Type B pancreatic cell (in vitro differentiated cells): ENCODE measurements around the gene TEKT3. TPM values are rescaled to one million over a fixed set of nuclear protein-coding genes. Genes with fewer than 3 reads are reported as not detected.

Experiments used
- DNase-seq: peaks from one replicate; pipeline ENCODE4 v3.0.0; 2021; ENCODE audit warnings: mixed read lengths; ENCODE audit not compliant: unreplicated experiment; ENCODE audit errors: extremely low spot score
- H3K27ac Mint-ChIP-seq: 2 replicates; pipeline ENCODE4 v1.8.0; 2021; ENCODE audit warnings: mild to moderate bottlenecking, mixed read lengths
- H3K27me3 Mint-ChIP-seq: 2 replicates; pipeline ENCODE4 v1.8.0; 2021; ENCODE audit warnings: mixed read lengths
- H3K36me3 Mint-ChIP-seq: 2 replicates; pipeline ENCODE4 v1.8.0; 2021; ENCODE audit warnings: mixed read lengths
- H3K4me1 Mint-ChIP-seq: one replicate; pipeline ENCODE4 v1.8.0; 2021; ENCODE audit warnings: mixed read lengths; ENCODE audit not compliant: unreplicated experiment
- H3K4me3 Mint-ChIP-seq: 2 replicates; pipeline ENCODE4 v1.8.0; 2021; ENCODE audit warnings: mild to moderate bottlenecking, mixed read lengths
- H3K9me3 Mint-ChIP-seq: 2 replicates; pipeline ENCODE4 v1.8.0; 2021; ENCODE audit warnings: mixed read lengths
- total RNA-seq: library from RNA; stranded (reverse); gene quantifications from 2 replicates; pipeline ENCODE4 v1.2.1, GENCODE V29; 2021; ENCODE audit warnings: low replicate concordance
- TF ChIP-seq, protein P1 (sequence below): fragments of 200-600 bp; sonication (generic); conservative IDR thresholded peaks from 2 replicates; pipeline ENCODE4 v1.5.0; 2021; ENCODE audit warnings: antibody characterized with exemption, mild to moderate bottlenecking

Gene TEKT3
- total RNA-seq, 1 donor from 2014 or later: 0.56 TPM

GRCh38 chr17:15271741-15272140 is 69.7 kb downstream of the TEKT3 start:
- H3K27me3 Mint-ChIP-seq: peaks cover 37% of the 10 kb centered on the region
- no peaks in the 10 kb centered on the region for H3K36me3 Mint-ChIP-seq
- no peak overlapping the region for H3K27ac Mint-ChIP-seq
- DNase-seq: no peak
- peaks cover 9% of the 10 kb centered on the region for H3K4me1 Mint-ChIP-seq
- TF ChIP-seq, protein P1, sequence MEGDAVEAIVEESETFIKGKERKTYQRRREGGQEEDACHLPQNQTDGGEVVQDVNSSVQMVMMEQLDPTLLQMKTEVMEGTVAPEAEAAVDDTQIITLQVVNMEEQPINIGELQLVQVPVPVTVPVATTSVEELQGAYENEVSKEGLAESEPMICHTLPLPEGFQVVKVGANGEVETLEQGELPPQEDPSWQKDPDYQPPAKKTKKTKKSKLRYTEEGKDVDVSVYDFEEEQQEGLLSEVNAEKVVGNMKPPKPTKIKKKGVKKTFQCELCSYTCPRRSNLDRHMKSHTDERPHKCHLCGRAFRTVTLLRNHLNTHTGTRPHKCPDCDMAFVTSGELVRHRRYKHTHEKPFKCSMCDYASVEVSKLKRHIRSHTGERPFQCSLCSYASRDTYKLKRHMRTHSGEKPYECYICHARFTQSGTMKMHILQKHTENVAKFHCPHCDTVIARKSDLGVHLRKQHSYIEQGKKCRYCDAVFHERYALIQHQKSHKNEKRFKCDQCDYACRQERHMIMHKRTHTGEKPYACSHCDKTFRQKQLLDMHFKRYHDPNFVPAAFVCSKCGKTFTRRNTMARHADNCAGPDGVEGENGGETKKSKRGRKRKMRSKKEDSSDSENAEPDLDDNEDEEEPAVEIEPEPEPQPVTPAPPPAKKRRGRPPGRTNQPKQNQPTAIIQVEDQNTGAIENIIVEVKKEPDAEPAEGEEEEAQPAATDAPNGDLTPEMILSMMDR: no peak
- H3K4me3 Mint-ChIP-seq: no peak overlapping the region
- no peaks in the 10 kb centered on the region for H3K9me3 Mint-ChIP-seq

DNA sequence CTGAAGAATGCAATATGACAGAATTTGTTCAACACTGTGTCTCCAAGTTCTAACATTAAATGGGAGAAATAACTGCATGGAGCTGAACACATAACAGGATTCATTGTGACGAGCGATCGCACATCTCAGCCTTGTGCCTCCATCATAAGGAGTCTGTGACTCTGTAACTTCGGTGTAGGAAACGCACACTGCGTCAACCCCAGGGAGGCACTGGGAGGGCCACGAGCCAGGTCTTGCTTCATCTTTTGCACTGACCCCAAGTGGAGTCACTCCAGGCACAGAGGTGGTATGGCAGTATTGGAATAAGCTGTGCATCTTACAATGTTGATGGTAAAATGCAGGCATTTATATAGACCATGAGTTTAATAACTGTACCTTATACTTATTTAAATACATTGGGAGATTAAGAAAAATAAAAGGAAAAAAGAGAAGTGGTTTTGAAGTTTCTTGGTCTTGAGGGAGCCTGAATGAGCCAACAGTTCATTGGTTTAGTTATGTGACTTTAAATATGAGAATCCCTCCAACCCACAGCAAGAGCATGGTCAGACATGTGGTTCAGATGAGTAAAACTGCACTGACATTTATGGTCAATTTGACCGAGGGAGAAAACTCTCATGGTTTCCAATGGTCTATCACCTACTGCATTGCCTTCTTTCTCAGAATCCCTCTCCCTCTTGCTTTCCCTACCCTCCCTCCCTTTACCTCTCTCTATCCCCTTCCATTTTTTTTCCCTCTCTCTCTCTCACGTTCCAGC is 70.6 kb downstream of the TEKT3 start:
- Mint-ChIP-seq H3K4me3 (no peak overlapping the region), H3K4me1 (peaks cover 9% of the 10 kb centered on the region), H3K36me3 (no peaks in the 10 kb centered on the region), H3K9me3 (no peaks in the 10 kb centered on the region), H3K27me3 (peaks cover 46% of the 10 kb centered on the region), H3K27ac (no peak overlapping the region)
- TF ChIP-seq, protein P1: no peak
- DNase-seq: no peak

GRCh38 chr17:15269780-15270089 is 71.7 kb downstream of the TEKT3 start:
- peaks cover 9% of the 10 kb centered on the region for H3K4me1 Mint-ChIP-seq
- peaks cover 57% of the 10 kb centered on the region for H3K27me3 Mint-ChIP-seq
- no peaks in the 10 kb centered on the region for H3K36me3 Mint-ChIP-seq
- no peak overlapping the region for H3K27ac Mint-ChIP-seq
- TF ChIP-seq, protein P1: no peak
- no peak overlapping the region for H3K4me3 Mint-ChIP-seq
- no peaks in the 10 kb centered on the region for H3K9me3 Mint-ChIP-seq
- DNase-seq: no peak

DNA sequence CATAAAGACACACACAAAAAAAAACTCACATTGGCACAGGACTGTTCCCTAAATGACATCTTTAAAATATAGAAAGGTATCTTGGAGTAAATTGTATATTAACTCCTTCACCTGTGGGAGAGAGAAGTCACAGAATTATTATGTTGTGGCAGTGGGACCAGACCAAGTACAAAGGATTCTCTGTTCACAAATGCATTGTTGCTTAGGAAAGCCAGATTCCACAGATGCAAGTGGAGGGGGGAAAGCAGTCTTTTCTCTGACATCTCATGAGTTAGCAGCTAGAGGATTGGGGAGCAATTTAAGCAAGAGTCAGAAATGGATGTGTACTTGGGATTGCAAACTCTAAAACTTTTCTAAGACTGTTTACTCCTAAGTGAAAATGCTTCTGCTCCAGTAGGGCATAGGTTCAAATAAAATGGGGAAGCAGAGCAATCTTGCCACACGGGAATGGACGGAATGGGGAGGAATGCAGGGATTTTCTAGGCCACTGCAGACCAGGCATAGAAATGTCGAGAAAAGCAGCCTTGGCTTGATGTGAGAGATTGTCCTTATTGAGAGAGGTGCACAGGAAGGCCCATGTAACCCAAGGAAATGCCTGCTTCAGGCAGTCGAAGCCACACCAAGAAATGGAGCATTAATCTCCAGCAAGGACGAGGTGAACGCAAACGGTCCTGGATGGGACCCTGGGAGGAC is 72.2 kb downstream of the TEKT3 start:
- Mint-ChIP-seq H3K27me3 (peaks cover 62% of the 10 kb centered on the region), H3K27ac (no peak overlapping the region), H3K36me3 (no peaks in the 10 kb centered on the region), H3K4me1 (peaks cover 9% of the 10 kb centered on the region), H3K9me3 (no peaks in the 10 kb centered on the region), H3K4me3 (no peak overlapping the region)
- TF ChIP-seq, protein P1: no peak
- no peak for DNase-seq

DNA sequence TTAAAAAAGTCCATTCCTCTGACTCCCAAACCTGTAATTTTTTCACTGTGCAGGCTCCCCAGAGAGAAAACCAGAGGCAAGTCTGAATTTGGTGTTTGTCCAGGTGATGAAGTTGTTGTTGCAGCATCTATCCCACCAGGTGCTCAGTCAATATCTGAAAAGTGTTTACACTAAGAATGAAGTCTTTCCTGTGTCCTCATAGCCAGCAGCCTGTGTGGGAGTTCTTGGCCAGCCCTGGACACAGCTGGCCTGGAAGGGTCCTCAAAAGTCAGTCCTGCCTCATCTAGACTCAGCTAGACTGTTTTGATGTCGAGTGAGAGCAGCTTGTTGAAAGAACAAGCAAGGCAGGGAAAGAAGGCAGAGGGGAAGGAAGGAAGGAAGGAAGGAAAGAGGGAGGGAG is 72.9 kb downstream of the TEKT3 start:
- no peak overlapping the region for H3K4me3 Mint-ChIP-seq
- peaks cover 9% of the 10 kb centered on the region for H3K4me1 Mint-ChIP-seq
- no peak overlapping the region for H3K27ac Mint-ChIP-seq
- peaks cover 69% of the 10 kb centered on the region for H3K27me3 Mint-ChIP-seq
- TF ChIP-seq, protein P1: no peak
- DNase-seq: no peak
- H3K9me3 Mint-ChIP-seq: no peaks in the 10 kb centered on the region
- no peaks in the 10 kb centered on the region for H3K36me3 Mint-ChIP-seq
